Activated naive CD4-positive, alpha-beta T cell (primary cell): ENCODE data around the gene HSPA8.

Experiments used
- DNase-seq, 4 experiments: peaks; one replicate each; lab custom pipeline; 2025; lab: John Stamatoyannopoulos, UW

Gene HSPA8

DNA sequence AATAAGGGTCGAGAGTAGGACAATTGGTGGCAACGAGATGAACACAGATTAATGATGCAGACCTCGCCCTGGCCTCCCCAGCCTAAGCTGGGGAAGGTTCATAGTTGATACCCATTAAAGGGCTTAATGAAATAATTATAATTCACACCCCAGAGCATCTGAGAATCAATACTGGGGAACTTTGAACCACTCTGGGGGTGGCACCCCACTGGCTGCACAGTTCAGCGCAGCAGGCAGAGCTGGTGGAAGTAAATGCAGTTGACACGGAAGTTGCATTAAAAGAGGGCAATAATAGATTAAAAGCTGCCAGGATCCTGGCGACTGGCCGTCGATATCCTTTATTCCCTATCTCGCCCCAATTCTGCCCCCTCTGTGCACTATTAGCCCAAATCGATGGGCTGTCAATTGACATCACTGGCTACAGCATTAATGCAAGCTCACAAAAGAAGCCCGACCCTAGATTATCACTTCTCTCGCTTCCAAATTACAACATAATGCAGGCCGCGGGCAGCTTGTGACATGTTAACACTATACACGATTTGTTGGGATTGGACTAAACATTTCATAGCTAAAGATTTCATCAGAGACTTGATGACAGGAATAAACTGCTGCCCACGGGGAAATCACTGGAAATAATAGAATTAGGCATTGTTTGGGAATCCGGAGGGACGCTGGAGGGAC is 14.5 kb downstream of the HSPA8 start:
- DNase-seq: no peak

DNA sequence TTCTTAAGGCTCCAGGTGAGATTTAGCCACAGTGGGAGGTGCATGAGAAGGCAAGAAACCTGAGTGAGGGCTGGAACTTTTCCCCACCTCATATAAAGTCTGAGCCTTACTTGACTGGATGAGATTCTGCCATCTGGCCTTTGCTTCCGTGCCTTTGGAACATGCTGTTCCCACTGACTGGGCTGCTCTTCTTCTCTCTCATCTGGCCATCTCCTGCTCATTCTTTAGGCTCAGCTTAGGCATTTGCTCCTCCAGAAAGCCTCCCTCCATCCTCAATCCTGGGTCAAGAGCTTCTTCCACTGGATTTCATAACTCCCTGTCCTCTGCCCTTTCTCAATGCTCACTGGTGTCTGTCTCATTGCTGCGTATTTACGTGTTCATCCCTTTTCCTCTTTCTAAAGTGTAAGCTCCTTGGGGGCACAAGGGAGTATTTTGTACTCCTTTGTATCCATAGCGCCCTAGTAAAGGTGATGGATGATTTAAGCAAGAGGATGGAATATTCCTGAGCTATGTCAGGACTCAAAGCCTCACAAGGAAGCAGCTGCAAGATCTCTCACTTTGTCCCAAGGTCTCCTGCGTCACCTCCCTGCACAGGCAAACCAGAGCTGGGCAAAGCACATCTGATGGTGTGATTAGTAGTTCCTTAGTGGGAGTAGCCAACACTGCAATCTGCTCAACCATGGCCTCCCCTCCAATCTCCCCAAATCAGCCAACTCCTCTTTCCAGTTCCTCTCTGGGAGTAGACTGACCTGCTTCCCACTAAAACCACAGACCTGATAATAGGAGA is 15.3 kb downstream of the HSPA8 start:
- DNase-seq: no peak

DNA sequence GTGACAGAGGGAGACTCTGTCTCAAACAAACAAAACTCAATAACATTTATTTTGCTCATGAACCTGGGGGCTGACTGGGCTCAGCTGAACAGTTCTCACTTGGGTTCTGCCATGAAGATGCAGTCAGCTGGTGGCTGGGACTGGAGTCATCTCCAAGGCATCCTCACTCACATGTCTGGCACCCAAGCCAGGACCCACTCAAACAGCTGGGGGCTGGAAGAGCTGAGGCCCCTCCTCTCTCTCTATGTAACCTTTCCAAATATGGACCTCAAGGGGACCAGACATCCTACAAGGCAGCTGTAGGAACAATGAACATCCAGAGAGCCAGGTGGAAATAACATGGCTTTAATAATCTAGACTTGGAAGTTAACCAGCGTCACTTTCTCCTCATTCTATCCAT is 16.8 kb downstream of the HSPA8 start:
- DNase-seq: no peak

DNA sequence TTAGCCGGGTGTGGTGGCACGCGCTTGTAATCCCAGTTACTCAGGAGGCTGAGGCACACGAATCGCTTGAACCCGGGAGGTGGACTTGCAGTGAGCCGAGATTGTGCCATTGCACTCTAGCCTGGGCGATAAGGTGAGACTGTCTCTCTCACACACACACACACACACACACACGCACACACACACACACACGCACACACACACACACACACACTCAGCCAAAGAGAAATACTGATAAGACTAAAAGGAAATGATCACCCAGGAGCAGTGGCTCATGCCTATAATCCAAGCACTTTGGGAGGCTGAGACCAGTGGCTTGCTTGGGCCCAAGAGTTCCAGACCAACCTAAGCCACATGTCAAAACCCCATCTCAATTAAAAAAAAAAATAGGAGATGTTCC is 20.8 kb downstream of the HSPA8 start:
- no peak for DNase-seq

DNA sequence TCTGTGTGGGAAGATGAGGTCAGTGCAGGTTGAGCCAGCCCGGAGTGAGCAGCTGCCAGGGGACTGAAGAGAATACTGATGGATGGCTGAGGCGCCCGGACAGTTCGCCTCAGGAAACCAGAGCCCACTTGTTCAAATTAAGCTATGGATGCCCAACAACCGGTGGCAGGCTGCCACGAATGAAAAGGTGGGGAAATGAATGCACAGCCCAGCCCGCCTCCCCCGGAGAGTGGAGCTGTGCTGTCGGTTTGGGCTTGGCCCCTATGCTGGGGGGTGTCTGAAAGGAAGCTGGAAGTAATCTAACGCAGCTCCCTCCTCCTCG is 21.9 kb downstream of the HSPA8 start:
- no peak for DNase-seq

DNA sequence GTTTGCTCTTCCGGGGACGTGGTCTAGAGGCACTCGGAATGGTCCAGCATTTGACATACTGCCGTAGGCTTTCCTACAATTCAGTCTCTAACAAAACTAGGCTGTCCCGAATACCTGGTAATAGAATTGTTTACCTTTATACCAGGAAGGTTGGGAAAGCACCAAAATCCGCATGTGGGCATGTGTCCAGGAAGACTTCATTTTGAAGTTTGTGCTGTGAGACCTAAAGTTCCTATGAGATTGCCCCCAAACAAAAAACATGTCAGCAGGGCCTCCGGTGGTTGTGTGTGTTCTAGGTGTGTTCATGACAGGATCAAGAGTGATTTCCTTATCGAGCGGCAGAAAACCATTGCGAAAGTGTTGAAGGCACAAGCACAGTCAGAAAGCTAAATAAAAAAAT is 26.1 kb downstream of the HSPA8 start:
- DNase-seq: no peak

DNA sequence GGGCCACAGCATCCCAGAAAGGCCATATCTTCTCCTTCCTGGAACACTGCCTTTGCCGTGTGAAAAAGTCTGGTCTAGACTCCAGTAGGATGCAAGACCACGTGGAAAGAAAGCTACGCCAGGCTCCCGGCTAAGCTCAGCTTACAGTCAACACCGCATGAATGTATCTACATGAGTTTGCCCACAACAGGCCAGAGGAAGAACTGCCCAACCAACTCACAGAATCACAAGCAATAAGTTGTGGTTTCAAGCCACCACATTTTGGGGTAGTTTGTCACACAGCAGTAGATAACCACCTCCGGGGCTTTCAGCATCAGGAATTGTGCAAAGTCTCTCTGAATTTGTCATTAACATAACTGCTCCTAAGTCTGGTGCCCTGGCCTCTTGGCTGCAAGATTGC is 27.3 kb downstream of the HSPA8 start:
- DNase-seq: no peak

DNA sequence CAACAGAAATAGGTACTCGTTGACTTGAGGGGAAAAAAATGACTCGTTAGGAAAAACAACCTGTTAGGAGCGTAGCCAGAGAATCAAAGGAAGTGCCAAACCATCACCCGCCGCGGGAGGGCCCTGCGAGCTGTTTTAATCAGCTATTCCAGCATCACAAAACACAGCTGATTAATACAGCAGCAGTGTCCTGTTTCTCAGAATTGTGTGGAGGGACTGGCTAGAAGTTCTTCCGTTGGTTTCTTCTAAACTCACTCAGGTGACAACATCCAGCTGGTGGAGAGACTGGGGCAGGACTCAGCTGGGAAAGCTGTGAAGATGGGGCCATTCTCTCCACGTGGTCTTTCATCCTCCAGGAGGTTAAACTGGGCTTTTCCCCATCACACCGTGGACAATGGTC is 28.0 kb downstream of the HSPA8 start:
- DNase-seq: no peak

DNA sequence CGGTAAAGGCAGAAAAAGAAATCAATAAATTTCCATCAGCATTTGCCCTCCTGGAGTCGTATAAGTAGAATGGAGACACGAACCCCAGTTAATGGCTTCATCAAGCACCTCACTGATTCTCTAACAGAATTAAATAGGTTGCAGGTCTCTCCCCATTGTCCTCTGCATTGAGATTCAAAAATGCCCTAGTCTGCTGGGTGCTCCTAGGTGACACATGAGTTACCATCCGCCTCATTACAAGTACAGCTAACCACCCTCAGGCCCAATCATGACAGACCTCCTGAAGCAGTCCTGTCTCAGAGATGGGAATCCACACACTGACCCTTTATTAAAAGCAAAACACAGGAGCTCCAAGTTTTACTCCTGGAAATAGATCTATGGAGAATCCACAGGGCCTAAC is 31.4 kb downstream of the HSPA8 start:
- DNase-seq: no peak

DNA sequence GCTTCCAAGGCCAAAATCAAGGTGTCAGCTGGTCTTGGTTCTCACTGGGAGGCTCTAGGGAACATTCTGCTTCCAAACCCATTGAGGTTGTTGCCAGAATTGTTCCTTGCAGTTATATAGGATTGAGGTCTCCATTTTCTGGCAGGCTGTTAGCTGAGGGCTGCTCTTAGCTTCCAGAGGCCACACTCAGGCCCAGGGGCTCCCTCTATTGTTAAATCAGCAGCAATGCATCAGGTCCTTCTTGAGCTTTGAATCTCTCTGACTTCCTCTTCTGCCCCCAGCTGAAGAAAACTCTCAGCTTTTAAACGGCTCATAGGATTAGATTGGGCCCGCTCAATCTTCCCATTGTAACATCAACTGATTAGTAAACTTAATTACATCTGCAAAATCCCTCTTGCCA is 41.0 kb downstream of the HSPA8 start:
- no peak for DNase-seq

DNA sequence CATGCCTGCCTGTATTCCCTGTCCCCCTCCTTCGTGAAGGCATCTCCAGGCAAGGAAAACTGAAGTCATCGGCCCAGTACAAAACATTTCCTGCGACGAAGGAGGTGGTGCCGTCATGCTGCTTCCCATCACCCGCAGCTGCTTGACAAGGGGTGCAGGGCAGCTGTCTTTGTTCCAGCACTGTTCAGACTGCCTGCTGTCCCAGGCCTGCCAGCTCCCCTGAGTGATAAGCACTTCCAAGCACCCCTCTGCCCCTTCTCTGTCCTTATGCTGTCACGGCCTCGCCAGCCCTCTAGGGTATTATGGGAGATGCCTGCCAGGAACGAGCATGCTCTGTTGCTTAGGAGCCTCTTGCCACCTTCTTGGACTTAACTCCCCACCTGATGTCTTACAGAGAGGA is 43.2 kb downstream of the HSPA8 start:
- no peak for DNase-seq

DNA sequence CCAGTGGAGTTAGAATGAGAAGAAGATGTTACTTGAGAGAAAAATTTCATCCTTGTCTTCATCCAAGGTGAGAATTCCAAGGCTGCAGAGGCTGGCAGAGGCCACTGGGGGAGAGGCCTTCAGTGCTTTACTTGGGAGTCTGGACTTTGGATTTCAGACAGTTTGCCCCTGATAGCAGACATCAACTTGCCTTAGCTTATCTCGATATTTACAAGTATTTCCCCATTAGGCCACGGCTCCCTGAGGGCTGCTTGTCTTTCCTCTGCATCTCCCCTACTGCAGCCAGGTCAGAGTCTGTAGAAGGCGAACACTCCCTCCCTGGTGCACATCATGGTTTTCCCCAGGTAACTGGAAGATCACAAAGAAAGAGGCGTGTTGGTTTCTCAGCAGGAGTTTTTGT is 50.4 kb downstream of the HSPA8 start:
- DNase-seq: no peak
